Ishikawa (cell line): ENCODE results near the gene GGT6.

Source experiments
- CEBPB ChIP-seq: IDR thresholded peaks from 2 replicates; pipeline ENCODE4 v1.6.1; 2012
- CREB1 ChIP-seq: IDR thresholded peaks from 2 replicates; pipeline ENCODE4 v1.6.1; 2012; ENCODE audit warnings: low read depth
- EGR1 ChIP-seq: IDR thresholded peaks from 2 replicates; pipeline ENCODE4 v1.6.1; 2012
- EP300 ChIP-seq: IDR thresholded peaks from 2 replicates; pipeline ENCODE4 v1.6.1; 2012; ENCODE audit warnings: borderline replicate concordance
- FOXM1 ChIP-seq: IDR thresholded peaks from 2 replicates; pipeline ENCODE4 v1.6.1; 2012; ENCODE audit warnings: low read depth, borderline replicate concordance
- MAX ChIP-seq: IDR thresholded peaks from 2 replicates; pipeline ENCODE4 v1.6.1; 2012
- NFIC ChIP-seq: IDR thresholded peaks from 2 replicates; pipeline ENCODE4 v1.6.1; 2012
- RAD21 ChIP-seq: IDR thresholded peaks from 2 replicates; pipeline ENCODE4 v1.6.1; 2012; ENCODE audit warnings: low read depth
- REST ChIP-seq: IDR thresholded peaks from 2 replicates; pipeline ENCODE4 v1.6.1; 2012; ENCODE audit warnings: low read depth, mild to moderate bottlenecking
- TAF1 ChIP-seq: IDR thresholded peaks from 2 replicates; pipeline ENCODE4 v1.6.1; 2012; ENCODE audit warnings: low read depth, mild to moderate bottlenecking
- TCF12 ChIP-seq: IDR thresholded peaks from 2 replicates; pipeline ENCODE4 v1.6.1; 2012; ENCODE audit warnings: low read depth
- TEAD4 ChIP-seq: IDR thresholded peaks from 2 replicates; pipeline ENCODE4 v1.6.1; 2012
- USF1 ChIP-seq: IDR thresholded peaks from 2 replicates; pipeline ENCODE4 v1.6.1; 2012
- YY1 ChIP-seq: IDR thresholded peaks from 2 replicates; pipeline ENCODE4 v1.6.1; 2012; ENCODE audit warnings: low read depth
- ZBTB7A ChIP-seq: IDR thresholded peaks from 2 replicates; pipeline ENCODE4 v1.6.1; 2012; ENCODE audit warnings: low read depth

Gene GGT6

GRCh38 chr17:4545217-4545951, 15.0 kb downstream of the GGT6 start:
- no peak for TF ChIP-seq USF1
- no peak for TF ChIP-seq TAF1
- TF ChIP-seq MAX: no peak
- TF ChIP-seq TEAD4: no peak
- TF ChIP-seq CEBPB: no peak
- no peak for TF ChIP-seq EGR1
- no peak for TF ChIP-seq YY1
- TF ChIP-seq ZBTB7A: no peak
- no peak for TF ChIP-seq REST
- no peak for TF ChIP-seq EP300
- no peak for TF ChIP-seq CREB1
- TF ChIP-seq NFIC: no peak
- TF ChIP-seq RAD21: no peak
- no peak for TF ChIP-seq TCF12
- no peak for TF ChIP-seq FOXM1

GRCh38 chr17:4544951-4545216, 15.5 kb downstream of the GGT6 start:
- TF ChIP-seq EP300 (no peak), CREB1 (no peak), FOXM1 (no peak), TAF1 (no peak), YY1 (no peak), TEAD4 (no peak), CEBPB (no peak)

- no peak for TF ChIP-seq YY1
- TF ChIP-seq TAF1: no peak
- no peak for TF ChIP-seq REST
- TF ChIP-seq EGR1: no peak
- no peak for TF ChIP-seq RAD21
- TF ChIP-seq USF1: no peak
- no peak for TF ChIP-seq TEAD4
- no peak for TF ChIP-seq CREB1
- TF ChIP-seq ZBTB7A: no peak
- no peak for TF ChIP-seq FOXM1
- TF ChIP-seq NFIC: no peak
- TF ChIP-seq EP300: no peak
- no peak for TF ChIP-seq CEBPB
- no peak for TF ChIP-seq TCF12
- no peak for TF ChIP-seq MAX
Measured at GRCh38 chr17:4544135-4544950, 16.0 kb downstream of the GGT6 start.

- TF ChIP-seq TEAD4: no peak
- TF ChIP-seq FOXM1: no peak
- no peak for TF ChIP-seq RAD21
- no peak for TF ChIP-seq TCF12
- TF ChIP-seq REST: no peak
- no peak for TF ChIP-seq USF1
- TF ChIP-seq TAF1: no peak
- no peak for TF ChIP-seq CEBPB
Measured at GRCh38 chr17:4543557-4544026, 16.8 kb downstream of the GGT6 start.
